Measurements from ENCODE around the gene ICAM4.

The ICAM4 gene

GRCh38 chr19:10317045-10317856, 30.5 kb downstream of the ICAM4 start:
- Histone ChIP-seq H3K27ac (no peak overlapping the region), H3K4me1 (peaks cover 0 to 16% (median 10%) of the 10 kb centered on the region in 4 donors), H3K36me3 (peaks cover 33 to 64% (median 47%) of the 10 kb centered on the region in 3 donors), H3K27me3 (no peaks in the 10 kb centered on the region), H3K9me3 (no peaks in the 10 kb centered on the region), H3K4me3 (no peak overlapping the region)
- intact Hi-C loops (cut with DNase I; ENCODE audit: low total_unique reads): no loop called here
- no peak for DNase-seq
- TF ChIP-seq, protein P1, sequence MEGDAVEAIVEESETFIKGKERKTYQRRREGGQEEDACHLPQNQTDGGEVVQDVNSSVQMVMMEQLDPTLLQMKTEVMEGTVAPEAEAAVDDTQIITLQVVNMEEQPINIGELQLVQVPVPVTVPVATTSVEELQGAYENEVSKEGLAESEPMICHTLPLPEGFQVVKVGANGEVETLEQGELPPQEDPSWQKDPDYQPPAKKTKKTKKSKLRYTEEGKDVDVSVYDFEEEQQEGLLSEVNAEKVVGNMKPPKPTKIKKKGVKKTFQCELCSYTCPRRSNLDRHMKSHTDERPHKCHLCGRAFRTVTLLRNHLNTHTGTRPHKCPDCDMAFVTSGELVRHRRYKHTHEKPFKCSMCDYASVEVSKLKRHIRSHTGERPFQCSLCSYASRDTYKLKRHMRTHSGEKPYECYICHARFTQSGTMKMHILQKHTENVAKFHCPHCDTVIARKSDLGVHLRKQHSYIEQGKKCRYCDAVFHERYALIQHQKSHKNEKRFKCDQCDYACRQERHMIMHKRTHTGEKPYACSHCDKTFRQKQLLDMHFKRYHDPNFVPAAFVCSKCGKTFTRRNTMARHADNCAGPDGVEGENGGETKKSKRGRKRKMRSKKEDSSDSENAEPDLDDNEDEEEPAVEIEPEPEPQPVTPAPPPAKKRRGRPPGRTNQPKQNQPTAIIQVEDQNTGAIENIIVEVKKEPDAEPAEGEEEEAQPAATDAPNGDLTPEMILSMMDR (IDR thresholded peaks at IDR 0.05): no peak

GRCh38 chr19:10317857-10318462, 31.2 kb downstream of the ICAM4 start:
- Histone ChIP-seq H3K4me3 (no peak overlapping the region), H3K4me1 (peaks cover 0 to 16% (median 10%) of the 10 kb centered on the region in 4 donors), H3K9me3 (no peaks in the 10 kb centered on the region), H3K27me3 (no peaks in the 10 kb centered on the region), H3K36me3 (peaks cover 40 to 65% (median 54%) of the 10 kb centered on the region in 3 donors), H3K27ac (no peak overlapping the region)
- DNase-seq: no peak
- TF ChIP-seq, protein P1 (IDR thresholded peaks at IDR 0.05): no peak
- intact Hi-C loops (cut with DNase I; ENCODE audit: low total_unique reads): no loop called here

DNA sequence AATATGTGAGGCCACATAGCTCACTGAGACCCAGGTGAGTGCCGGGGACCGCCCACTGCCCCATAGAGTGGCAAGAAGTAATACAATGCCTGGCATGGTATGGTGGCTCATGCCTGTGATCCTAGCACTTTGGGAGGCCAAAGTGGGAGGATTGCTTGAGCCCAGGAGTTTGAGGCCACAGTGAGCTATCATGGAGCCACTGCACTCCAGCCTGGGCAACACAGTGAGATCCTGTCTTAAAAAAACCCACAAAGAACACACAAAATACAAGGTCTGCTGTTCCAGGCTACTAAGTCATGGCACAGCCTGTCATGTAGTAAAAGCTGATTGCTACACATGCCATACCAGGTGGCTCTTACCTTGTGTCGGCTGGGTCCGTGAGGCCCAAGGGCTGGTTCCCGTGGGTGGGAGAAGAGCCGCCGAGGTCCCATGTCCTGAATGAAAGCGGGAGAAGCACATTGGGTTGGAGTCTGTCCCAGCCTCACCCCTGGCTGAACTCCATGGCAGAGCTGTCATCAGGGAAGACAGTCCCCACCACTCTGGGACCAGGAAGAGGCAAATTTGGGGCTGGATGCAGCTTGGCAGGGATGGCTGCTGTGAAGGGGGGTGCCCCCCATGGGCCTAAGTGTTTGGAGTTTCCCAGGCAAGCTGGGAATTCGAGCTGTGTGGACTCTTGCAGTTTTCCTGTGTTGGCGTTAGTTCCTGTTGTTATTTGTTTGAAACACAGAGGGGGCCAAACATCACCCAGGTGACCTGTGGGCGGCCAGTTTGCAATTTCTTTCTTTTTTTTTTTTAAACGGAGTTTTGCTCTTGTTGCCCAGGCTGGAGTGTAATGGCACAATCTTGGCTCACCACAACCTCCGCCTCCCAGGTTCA, 32.3 kb downstream of the ICAM4 start:
- Histone ChIP-seq H3K36me3 (peaks cover 49 to 76% (median 63%) of the 10 kb centered on the region in 3 donors), H3K9me3 (no peaks in the 10 kb centered on the region), H3K27me3 (no peaks in the 10 kb centered on the region), H3K27ac (no peak overlapping the region), H3K4me1 (peaks cover 0 to 16% (median 10%) of the 10 kb centered on the region in 4 donors), H3K4me3 (no peak overlapping the region)
- intact Hi-C loops (cut with DNase I; ENCODE audit: low total_unique reads): no loop called here
- DNase-seq: no peak
- TF ChIP-seq, protein P1 (IDR thresholded peaks at IDR 0.05): no peak

- intact Hi-C loops (cut with DNase I; ENCODE audit: low total_unique reads): no loop called here
- Histone ChIP-seq H3K4me1 (peaks cover 0 to 8% (median 5%) of the 10 kb centered on the region in 4 donors), H3K27ac (no peak overlapping the region), H3K9me3 (no peaks in the 10 kb centered on the region), H3K4me3 (no peak overlapping the region), H3K36me3 (peaks cover 67 to 94% (median 81%) of the 10 kb centered on the region in 3 donors), H3K27me3 (no peaks in the 10 kb centered on the region)
- no peak for DNase-seq
- TF ChIP-seq, protein P1 (IDR thresholded peaks at IDR 0.05): no peak
These were observed 34.1 kb downstream of the ICAM4 start for GRCh38 chr19:10320602-10321416.

GRCh38 chr19:10321417-10321797, 34.7 kb downstream of the ICAM4 start:
- Histone ChIP-seq H3K4me1 (peaks cover 0 to 2% (median 0%) of the 10 kb centered on the region in 4 donors), H3K27ac (no peak overlapping the region), H3K27me3 (no peaks in the 10 kb centered on the region), H3K4me3 (no peak overlapping the region), H3K9me3 (no peaks in the 10 kb centered on the region), H3K36me3 (peaks cover 73 to 100% (median 87%) of the 10 kb centered on the region in 3 donors)
- TF ChIP-seq, protein P1 (IDR thresholded peaks at IDR 0.05): no peak
- no peak for DNase-seq
- intact Hi-C loops (cut with DNase I; ENCODE audit: low total_unique reads): no loop called here
